GM23248 (cell line): ENCODE measurements around the gene SLC2A6. TPM values are rescaled to one million over a fixed set of nuclear protein-coding genes. Genes with fewer than 3 reads are reported as not detected.

Experiments
- DNase-seq: peaks from one replicate; pipeline ENCODE4 v3.0.0-alpha.2; 2015
- H2AFZ ChIP-seq: fragments of 200-600 bp; sonication (generic); 2 replicates; pipeline ENCODE4 v1.6.1; 2016; ENCODE audit warnings: antibody characterized with exemption
- H3F3A ChIP-seq: fragments of 200-600 bp; sonication (generic); 2 replicates; pipeline ENCODE4 v1.6.1; 2016; ENCODE audit warnings: mild to moderate bottlenecking, antibody characterized with exemption, mixed run types; ENCODE audit not compliant: insufficient read depth
- H3K27ac ChIP-seq: fragments of 200-600 bp; sonication (generic); 2 replicates; pipeline ENCODE4 v1.5.1; 2016; ENCODE audit warnings: mild to moderate bottlenecking
- H3K27me3 ChIP-seq: fragments of 200-600 bp; sonication (generic); replicated peaks from 2 replicates; pipeline ENCODE4 v1.6.1; 2016; ENCODE audit warnings: mild to moderate bottlenecking; ENCODE audit not compliant: insufficient read depth
- H3K36me3 ChIP-seq: fragments of 200-600 bp; sonication (generic); 2 replicates; pipeline ENCODE4 v1.6.1; 2016; ENCODE audit warnings: low read depth, mild to moderate bottlenecking
- H3K4me1 ChIP-seq: fragments of 200-600 bp; sonication (generic); 2 replicates; pipeline ENCODE4 v1.6.1; 2016; ENCODE audit warnings: mild to moderate bottlenecking; ENCODE audit not compliant: insufficient read depth
- H3K4me2 ChIP-seq: fragments of 200-600 bp; sonication (generic); one replicate; pipeline ENCODE4 v1.6.1; 2016; ENCODE audit warnings: mild to moderate bottlenecking; ENCODE audit not compliant: unreplicated experiment
- H3K4me3 ChIP-seq: fragments of 200-600 bp; sonication (generic); 2 replicates; pipeline ENCODE4 v1.5.1; 2016; ENCODE audit warnings: mild to moderate bottlenecking
- H3K79me2 ChIP-seq: fragments of 200-600 bp; sonication (generic); 2 replicates; pipeline ENCODE4 v1.6.1; 2016; ENCODE audit warnings: mild to moderate bottlenecking; ENCODE audit not compliant: insufficient read depth
- H3K9ac ChIP-seq: fragments of 200-600 bp; sonication (generic); 2 replicates; pipeline ENCODE4 v1.6.1; 2016; ENCODE audit warnings: mild to moderate bottlenecking
- H3K9me2 ChIP-seq: fragments of 200-600 bp; sonication (generic); 2 replicates; pipeline ENCODE4 v1.6.1; 2016; ENCODE audit warnings: mixed run types, mild to moderate bottlenecking, moderate library complexity; ENCODE audit not compliant: insufficient read depth
- H3K9me3 ChIP-seq: fragments of 200-600 bp; sonication (generic); one replicate; pipeline ENCODE4 v1.6.1; 2017; ENCODE audit warnings: low read depth
- H4K20me1 ChIP-seq: fragments of 200-600 bp; sonication (generic); 2 replicates; pipeline ENCODE4 v1.6.0; 2016; ENCODE audit not compliant: insufficient read depth
- EZH2 ChIP-seq: fragments of 200-600 bp; sonication (generic); IDR thresholded peaks from 2 replicates; pipeline ENCODE4 v1.6.1; 2018; ENCODE audit warnings: antibody characterized with exemption, mild to moderate bottlenecking; ENCODE audit not compliant: insufficient read depth, poor library complexity, severe bottlenecking
- EZH2phosphoT487 ChIP-seq: fragments of 200-600 bp; sonication (generic); IDR thresholded peaks from 2 replicates; pipeline ENCODE4 v1.6.1; 2018; ENCODE audit warnings: antibody characterized with exemption, moderate library complexity, mild to moderate bottlenecking, low read depth; ENCODE audit not compliant: insufficient read depth
- WGBS, 2 experiments: methylation state at CpG; one replicate each; pipeline ENCODE4 v1.1.6; 2015 to 2017; ENCODE audit warnings: low lambda C conversion rate in 2 of 2, low coverage in 1 of 2; ENCODE audit errors: missing lambda C conversion rate in 2 of 2; 5-methylcytosine and 5-hydroxymethylcytosine counted together
- in situ Hi-C: fragments of 300-500 bp; cut with MboI; formaldehyde crosslinking; loops from 2 replicates; pipeline ENCODE4 v1.15.0; 2020
- polyA plus RNA-seq: library from polyadenylated mRNA; unstranded; fragments of >200 nt; fragmentation: Nextera tagmentation; extraction: Ambion mirVana; gene quantifications from 2 replicates; pipeline ENCODE4 v1.2.1, GENCODE V29; 2016
- total RNA-seq: library from RNA; depleted of rRNA; stranded (reverse); fragments of >200 nt; shearing (Covaris generic); gene quantifications from 2 replicates; pipeline ENCODE4 v1.2.3, GENCODE V29; 2014

Gene SLC2A6
- total and polyA plus RNA-seq, 2 experiments from 2014 or later = 6.8 to 12.0 TPM

- H3K27ac ChIP-seq = no peak overlapping the region
- TF ChIP-seq EZH2 = no peak
- TF ChIP-seq EZH2phosphoT487 = no peak
- 49 to 57% methylated on average over 8 of the region's 8 CpGs for WGBS, 2 experiments
- H3K9ac ChIP-seq = no peak overlapping the region
- no peaks in the 10 kb centered on the region for H3F3A ChIP-seq
- no peaks in the 10 kb centered on the region for H4K20me1 ChIP-seq
- no peaks in the 10 kb centered on the region for H3K9me2 ChIP-seq
- H3K4me3 ChIP-seq = no peak overlapping the region
- no peaks in the 10 kb centered on the region for H3K4me1 ChIP-seq
- in situ Hi-C loops = loop anchor here (10.0 kb wide), 1 partner anchor 199 kb away; no protein-coding TSS in a partner anchor
- no peaks in the 10 kb centered on the region for H3K9me3 ChIP-seq
- no peaks in the 10 kb centered on the region for H3K79me2 ChIP-seq
- no peak overlapping the region for H2AFZ ChIP-seq
- H3K4me2 ChIP-seq = no peak overlapping the region
- H3K27me3 ChIP-seq = peaks cover 56% of the 10 kb centered on the region
- DNase-seq = no peak
- H3K36me3 ChIP-seq = no peaks in the 10 kb centered on the region
Measured at GRCh38 chr9:133525677-133526076, 46.8 kb upstream of the SLC2A6 start.

GRCh38 chr9:133524679-133525228, 45.9 kb upstream of the SLC2A6 start, which contains the start of gene MYMK:
Gene MYMK, minus strand, starts transcription at chr9:133524959. Its CDS starts 115 bp downstream, at chr9:133524844.
- H3K9ac ChIP-seq = no peak within 1 kb of the TSS
- no peaks in the 10 kb centered on the region for H3K36me3 ChIP-seq
- H2AFZ ChIP-seq = no peak within 1 kb of the TSS
- no peaks in the 10 kb centered on the region for H4K20me1 ChIP-seq
- H3K4me3 ChIP-seq = no peak within 1 kb of the TSS
- H3K9me2 ChIP-seq = no peaks in the 10 kb centered on the region
- H3F3A ChIP-seq = no peaks in the 10 kb centered on the region
- H3K79me2 ChIP-seq = no peaks in the 10 kb centered on the region
- no peak for DNase-seq
- no peaks in the 10 kb centered on the region for H3K9me3 ChIP-seq
- peaks cover 60% of the 10 kb centered on the region for H3K27me3 ChIP-seq
- no peaks in the 10 kb centered on the region for H3K4me1 ChIP-seq
- TF ChIP-seq EZH2 = no peak
- no peak for TF ChIP-seq EZH2phosphoT487
- in situ Hi-C loops = loop anchor here (10.0 kb wide), 1 partner anchor 200 kb away; no protein-coding TSS in a partner anchor
- no peak within 1 kb of the TSS for H3K27ac ChIP-seq
- WGBS, 2 experiments = 71 to 72% methylated on average over 17 of the region's 17 CpGs
- H3K4me2 ChIP-seq = no peak within 1 kb of the TSS

GRCh38 chr9:133524146-133524545, 45.2 kb upstream of the SLC2A6 start:
- TF ChIP-seq EZH2phosphoT487 (no peak), EZH2 (no peak)
- no peak overlapping the region for H2AFZ ChIP-seq
- no peaks in the 10 kb centered on the region for H3F3A ChIP-seq
- H3K36me3 ChIP-seq = no peaks in the 10 kb centered on the region
- no peak overlapping the region for H3K4me2 ChIP-seq
- no peaks in the 10 kb centered on the region for H4K20me1 ChIP-seq
- H3K4me3 ChIP-seq = no peak overlapping the region
- in situ Hi-C loops = loop anchor here (10.0 kb wide), 1 partner anchor 201 kb away; no protein-coding TSS in a partner anchor
- no peaks in the 10 kb centered on the region for H3K79me2 ChIP-seq
- no peaks in the 10 kb centered on the region for H3K9me3 ChIP-seq
- WGBS, 2 experiments = 40 to 45% methylated on average over 4 to 5 of the region's 5 CpGs
- H3K9ac ChIP-seq = no peak overlapping the region
- H3K9me2 ChIP-seq = no peaks in the 10 kb centered on the region
- DNase-seq = no peak
- peaks cover 62% of the 10 kb centered on the region for H3K27me3 ChIP-seq
- no peaks in the 10 kb centered on the region for H3K4me1 ChIP-seq
- no peak overlapping the region for H3K27ac ChIP-seq

- H3K9me2 ChIP-seq = no peaks in the 10 kb centered on the region
- H3F3A ChIP-seq = no peaks in the 10 kb centered on the region
- no peaks in the 10 kb centered on the region for H4K20me1 ChIP-seq
- in situ Hi-C loops = loop anchor here (10.0 kb wide), 1 partner anchor 202 kb away; no protein-coding TSS in a partner anchor
- no peaks in the 10 kb centered on the region for H3K4me1 ChIP-seq
- DNase-seq = no peak
- no peak for TF ChIP-seq EZH2phosphoT487
- TF ChIP-seq EZH2 = no peak
- WGBS, 2 experiments = 66 to 71% methylated on average over 8 of the region's 8 CpGs
- H3K79me2 ChIP-seq = no peaks in the 10 kb centered on the region
- H3K27me3 ChIP-seq = peaks cover 60% of the 10 kb centered on the region
- no peak overlapping the region for H3K9ac ChIP-seq
- no peak overlapping the region for H2AFZ ChIP-seq
- H3K27ac ChIP-seq = no peak overlapping the region
- no peaks in the 10 kb centered on the region for H3K9me3 ChIP-seq
- no peaks in the 10 kb centered on the region for H3K36me3 ChIP-seq
- no peak overlapping the region for H3K4me3 ChIP-seq
- H3K4me2 ChIP-seq = no peak overlapping the region
Measured at GRCh38 chr9:133523106-133523505, 44.2 kb upstream of the SLC2A6 start.
